HUES48 (cell line): ENCODE results near the gene CERS1.

Source experiments
- H3K27ac ChIP-seq: one replicate; pipeline ENCODE4 v1.7.0; 2013; ENCODE audit warnings: low read depth, low read length, inconsistent platforms
- H3K27me3 ChIP-seq: 2 replicates; pipeline ENCODE4 v1.6.1; 2013; ENCODE audit warnings: mild to moderate bottlenecking, low read length; ENCODE audit not compliant: control insufficient read depth, insufficient read depth
- H3K36me3 ChIP-seq: 2 replicates; pipeline ENCODE4 v1.6.1; 2013; ENCODE audit warnings: low read length; ENCODE audit not compliant: control insufficient read depth, insufficient read depth
- H3K4me1 ChIP-seq: 2 replicates; pipeline ENCODE4 v1.6.1; 2013; ENCODE audit warnings: mild to moderate bottlenecking, low read length; ENCODE audit not compliant: control insufficient read depth, insufficient read depth
- H3K4me3 ChIP-seq: 2 replicates; pipeline ENCODE4 v1.5.1; 2013; ENCODE audit warnings: mild to moderate bottlenecking, low read depth, low read length
- H3K9ac ChIP-seq: 2 replicates; pipeline ENCODE4 v1.6.1; 2013; ENCODE audit warnings: mild to moderate bottlenecking, low read depth, low read length, moderate library complexity
- H3K9me3 ChIP-seq: 2 replicates; pipeline ENCODE4 v1.6.1; 2013; ENCODE audit warnings: low read length; ENCODE audit not compliant: control insufficient read depth, insufficient read depth

Gene CERS1

GRCh38 chr19:18878858-18879578 is 16.9 kb downstream of the CERS1 start:
- Histone ChIP-seq H3K4me3 (no peak overlapping the region), H3K27ac (no peak overlapping the region), H3K9me3 (no peaks in the 10 kb centered on the region; the same call in 1 of the 2 replicates), H3K27me3 (no peaks in the 10 kb centered on the region), H3K36me3 (peaks cover 24% of the 10 kb centered on the region), H3K9ac (no peak overlapping the region), H3K4me1 (no peaks in the 10 kb centered on the region)

DNA sequence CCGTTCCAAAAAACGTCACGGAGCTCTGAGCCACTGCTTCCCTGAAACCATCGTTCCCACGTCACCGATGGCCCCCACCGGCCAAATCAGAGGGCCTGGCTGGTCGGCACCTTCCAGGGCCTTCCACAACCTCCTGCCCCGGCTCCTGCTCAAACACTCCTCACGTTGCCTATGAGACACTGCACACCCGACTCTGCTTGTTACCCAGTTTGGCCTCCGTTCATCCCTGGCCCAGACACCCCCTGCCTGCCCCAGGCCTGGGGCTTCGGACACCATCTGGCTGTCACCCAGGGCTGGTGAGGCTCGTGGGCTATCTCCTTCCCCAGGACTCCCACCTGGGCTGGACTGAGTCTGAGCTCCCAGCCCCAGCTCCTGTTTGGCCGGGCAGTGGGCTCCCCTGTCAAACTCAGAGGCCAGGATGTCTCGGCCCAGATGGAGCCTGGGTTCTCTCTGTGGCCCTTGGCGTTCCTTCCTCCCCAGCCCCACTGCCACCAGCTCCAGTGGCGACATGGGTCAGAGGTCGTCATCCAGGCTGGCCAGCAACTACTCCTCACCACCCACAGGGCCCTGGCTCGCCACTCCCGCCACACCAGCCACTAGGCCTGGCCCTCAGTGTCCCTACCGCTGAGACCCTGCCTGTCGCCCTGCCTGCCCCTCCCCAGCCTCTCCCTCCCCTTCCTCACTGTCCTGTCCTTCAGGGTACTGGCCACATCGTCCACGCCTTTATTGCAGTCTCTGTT is 17.7 kb downstream of the CERS1 start:
- Histone ChIP-seq H3K4me1 (no peaks in the 10 kb centered on the region), H3K27me3 (no peaks in the 10 kb centered on the region), H3K9ac (no peak overlapping the region), H3K9me3 (no peaks in the 10 kb centered on the region; the same call in 1 of the 2 replicates), H3K36me3 (peaks cover 18% of the 10 kb centered on the region), H3K27ac (no peak overlapping the region), H3K4me3 (no peak overlapping the region)

GRCh38 chr19:18876865-18877264 is 19.1 kb downstream of the CERS1 start:
- no peaks in the 10 kb centered on the region for H3K4me1 ChIP-seq
- peaks cover 13% of the 10 kb centered on the region for H3K36me3 ChIP-seq
- H3K9ac ChIP-seq = no peak overlapping the region
- no peak overlapping the region for H3K27ac ChIP-seq
- H3K27me3 ChIP-seq = no peaks in the 10 kb centered on the region
- no peaks in the 10 kb centered on the region; the same call in 1 of the 2 replicates for H3K9me3 ChIP-seq
- no peak overlapping the region for H3K4me3 ChIP-seq

DNA sequence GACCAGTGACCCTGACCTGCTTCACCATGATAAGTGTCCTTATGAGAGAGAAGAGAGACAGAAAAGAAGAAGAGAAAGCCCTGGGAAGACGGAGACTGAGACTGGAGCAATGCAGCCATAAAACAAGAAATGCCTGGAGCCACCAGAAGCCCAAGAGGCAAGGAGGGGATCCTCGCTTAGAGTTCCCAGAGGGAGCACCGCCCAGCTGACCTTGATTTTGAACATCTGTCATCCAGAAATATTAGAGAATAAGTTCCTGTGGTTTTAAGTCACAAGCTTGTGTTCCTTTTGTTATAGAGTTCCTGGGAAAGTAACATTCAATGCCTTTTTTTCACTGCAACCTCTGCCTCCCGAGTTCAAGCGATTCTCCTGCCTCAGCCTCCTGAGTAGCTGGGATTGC is 20.2 kb downstream of the CERS1 start:
- H3K9ac ChIP-seq = no peak overlapping the region
- peaks cover 10% of the 10 kb centered on the region for H3K36me3 ChIP-seq
- no peaks in the 10 kb centered on the region; the same call in 1 of the 2 replicates for H3K27me3 ChIP-seq
- H3K27ac ChIP-seq = no peak overlapping the region
- H3K4me3 ChIP-seq = no peak overlapping the region
- no peaks in the 10 kb centered on the region; the same call in 1 of the 2 replicates for H3K9me3 ChIP-seq
- no peaks in the 10 kb centered on the region for H3K4me1 ChIP-seq

DNA sequence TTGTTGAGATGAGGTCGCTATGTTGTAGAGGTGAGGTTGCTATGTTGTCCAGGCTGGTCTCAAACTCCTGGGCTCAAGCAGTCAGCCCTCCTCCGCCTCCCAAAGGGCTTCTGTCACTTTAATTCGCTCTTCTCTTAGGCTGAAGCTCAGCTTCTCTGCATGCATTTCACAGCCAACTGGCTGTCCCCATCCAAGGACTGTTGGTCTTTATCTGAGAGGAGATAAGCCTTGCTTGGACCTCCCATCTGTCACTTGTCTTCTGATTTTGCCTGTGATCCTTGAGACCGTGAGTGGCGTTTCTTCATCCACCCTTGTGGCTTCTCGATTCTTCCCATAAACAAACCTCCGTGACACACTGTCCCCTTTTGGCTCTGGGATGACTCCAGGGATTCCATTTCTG is 24.4 kb downstream of the CERS1 start:
- H3K9me3 ChIP-seq = no peaks in the 10 kb centered on the region
- H3K27ac ChIP-seq = no peak overlapping the region
- H3K4me3 ChIP-seq = no peak overlapping the region
- H3K4me1 ChIP-seq = no peaks in the 10 kb centered on the region
- no peak overlapping the region for H3K9ac ChIP-seq
- no peaks in the 10 kb centered on the region; the same call in 1 of the 2 replicates for H3K27me3 ChIP-seq
- peaks cover 18% of the 10 kb centered on the region for H3K36me3 ChIP-seq

GRCh38 chr19:18870531-18871172 is 25.3 kb downstream of the CERS1 start:
- Histone ChIP-seq H3K27ac (no peak overlapping the region), H3K27me3 (no peaks in the 10 kb centered on the region; the same call in 1 of the 2 replicates), H3K36me3 (peaks cover 24% of the 10 kb centered on the region), H3K9me3 (no peaks in the 10 kb centered on the region), H3K4me3 (no peak overlapping the region), H3K4me1 (no peaks in the 10 kb centered on the region), H3K9ac (no peak overlapping the region)

DNA sequence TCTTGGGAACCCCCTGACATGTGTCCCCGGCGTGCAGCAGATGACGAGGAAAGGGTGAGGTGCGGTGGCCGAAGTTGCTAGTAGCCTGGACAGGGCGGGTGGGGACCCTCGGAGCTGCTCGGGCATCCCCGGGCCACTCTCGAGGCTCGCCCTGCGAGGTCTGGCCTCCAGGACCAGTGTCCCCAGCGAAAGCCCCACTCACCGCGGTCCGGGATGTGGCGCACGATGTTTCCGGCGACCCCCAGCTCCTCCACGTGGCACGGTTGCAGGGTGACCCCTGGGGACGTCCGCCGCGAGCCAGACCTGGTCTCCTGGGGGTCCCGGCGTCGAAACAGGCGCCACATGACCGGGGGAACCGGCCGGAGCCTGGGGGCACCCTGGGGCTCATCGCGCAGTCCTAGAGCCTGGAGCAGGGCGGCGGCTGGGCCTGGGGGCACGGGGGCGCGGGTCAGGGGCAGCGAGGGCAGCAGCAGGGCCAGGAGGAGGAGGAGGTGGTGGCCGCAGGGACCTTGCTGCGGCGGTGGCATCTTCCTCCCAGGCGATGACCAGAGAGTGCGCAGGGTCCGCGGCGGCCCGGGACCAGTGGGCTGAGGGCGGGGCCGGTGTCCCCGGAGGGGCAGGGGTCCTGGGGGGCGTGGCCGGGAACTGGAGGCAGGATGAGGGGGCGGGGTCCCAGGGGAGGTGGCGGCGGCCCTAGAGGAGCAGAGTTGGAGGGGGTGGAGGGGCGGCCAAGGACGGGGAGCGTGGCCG is 26.0 kb downstream of the CERS1 start:
- no peak overlapping the region for H3K4me3 ChIP-seq
- no peak overlapping the region for H3K9ac ChIP-seq

DNA sequence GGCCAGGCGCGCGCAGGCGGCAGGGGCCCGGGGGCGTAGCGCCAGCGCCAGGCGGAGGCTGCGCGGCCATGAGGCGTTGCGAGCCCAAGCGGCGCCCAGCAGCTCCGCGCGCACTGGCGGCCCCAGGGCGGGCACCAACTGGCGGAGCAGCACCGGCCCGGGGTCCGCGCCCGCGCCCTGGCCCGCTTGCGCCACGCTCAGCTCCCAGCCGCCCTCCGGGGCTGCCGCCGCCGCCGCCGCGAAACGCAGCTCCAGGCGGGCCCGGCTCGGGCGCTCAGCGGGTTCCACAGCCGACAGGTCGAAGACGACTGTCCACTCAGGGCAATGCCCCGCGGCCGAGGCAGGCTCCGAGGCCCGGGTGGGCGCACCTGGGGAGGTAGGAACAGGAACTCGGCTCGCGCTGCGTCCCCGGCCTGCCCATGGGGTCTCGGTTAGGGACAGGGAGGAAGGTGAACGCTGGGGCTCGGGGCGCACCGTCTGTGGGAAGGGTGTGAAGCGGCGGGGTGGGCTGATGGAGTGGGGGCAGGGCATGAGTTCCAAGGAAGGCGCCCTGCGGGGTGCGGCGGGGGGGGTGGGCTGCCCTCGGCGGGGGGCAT is 26.8 kb downstream of the CERS1 start:
- H3K27ac ChIP-seq = no peak overlapping the region
- no peak overlapping the region for H3K4me3 ChIP-seq
- peaks cover 39% of the 10 kb centered on the region for H3K36me3 ChIP-seq
- no peaks in the 10 kb centered on the region for H3K4me1 ChIP-seq
- no peaks in the 10 kb centered on the region; the same call in 1 of the 2 replicates for H3K27me3 ChIP-seq
- no peak overlapping the region for H3K9ac ChIP-seq
- no peaks in the 10 kb centered on the region for H3K9me3 ChIP-seq

More for the DNA sequence above, 26.0 kb downstream of the CERS1 start:
- no peak overlapping the region for H3K27ac ChIP-seq
- no peaks in the 10 kb centered on the region; the same call in 1 of the 2 replicates for H3K27me3 ChIP-seq
- no peaks in the 10 kb centered on the region for H3K4me1 ChIP-seq
- H3K9me3 ChIP-seq = no peaks in the 10 kb centered on the region
- H3K36me3 ChIP-seq = peaks cover 31% of the 10 kb centered on the region

- Histone ChIP-seq H3K27me3 (no peaks in the 10 kb centered on the region; the same call in 1 of the 2 replicates), H3K27ac (no peak overlapping the region), H3K4me1 (no peaks in the 10 kb centered on the region), H3K36me3 (peaks cover 45% of the 10 kb centered on the region), H3K9me3 (no peaks in the 10 kb centered on the region), H3K4me3 (no peak overlapping the region), H3K9ac (no peak overlapping the region)
These were observed 27.5 kb downstream of the CERS1 start for GRCh38 chr19:18868380-18869022.

DNA sequence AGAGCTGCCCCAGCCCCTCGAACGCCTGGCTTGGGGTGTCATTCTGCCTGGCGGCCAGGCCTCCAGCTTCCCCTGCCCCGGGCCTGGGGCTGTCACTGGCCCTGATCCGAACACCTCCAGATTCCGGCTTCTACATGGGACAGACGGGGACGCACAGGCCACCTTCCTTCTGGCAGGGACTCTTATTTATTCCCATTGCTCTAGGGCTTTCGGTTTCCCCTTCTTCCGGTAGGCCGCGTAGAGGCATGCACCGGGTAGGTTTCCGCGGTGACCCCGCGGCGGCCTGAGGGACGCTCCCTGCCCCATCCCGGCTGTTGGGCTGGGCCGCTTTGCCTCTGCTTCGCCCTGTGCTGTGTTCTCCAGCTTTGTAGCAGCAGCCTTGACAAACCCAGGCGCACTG is 28.2 kb downstream of the CERS1 start:
- Histone ChIP-seq H3K27ac (no peak overlapping the region), H3K9me3 (no peaks in the 10 kb centered on the region), H3K27me3 (no peaks in the 10 kb centered on the region; the same call in 1 of the 2 replicates), H3K36me3 (peaks cover 53% of the 10 kb centered on the region), H3K4me3 (no peak overlapping the region), H3K9ac (no peak overlapping the region), H3K4me1 (no peaks in the 10 kb centered on the region)
